ENCODE measurements around the gene LPAR5. TPM values are rescaled to one million over a fixed set of nuclear protein-coding genes. Genes with fewer than 3 reads are reported as not detected.

LPAR5 gene
- total RNA-seq, 1 experiment from 2014 or later: not detected

DNA sequence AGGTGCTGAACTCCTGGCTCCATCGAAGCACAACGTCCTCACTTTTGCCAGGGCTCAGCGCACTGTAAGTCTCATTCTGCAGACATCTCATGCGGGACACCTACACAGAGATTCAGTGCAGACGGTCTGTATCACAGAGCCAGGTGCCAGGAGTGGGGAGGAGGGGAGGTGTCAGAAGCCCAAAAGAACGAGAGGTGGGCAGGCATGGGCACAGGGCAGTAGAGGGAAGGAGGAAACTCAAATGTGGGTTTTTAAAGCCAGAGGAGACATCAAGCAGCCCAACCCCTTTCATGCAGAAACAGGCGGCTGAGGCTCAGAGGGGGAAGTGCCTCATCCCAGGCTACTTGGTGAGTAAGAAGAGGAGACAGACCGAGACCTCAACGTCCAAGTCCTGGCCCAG lies 2.5 kb upstream of the LPAR5 start:
- H3K9me3 ChIP-seq (ENCODE audit: control insufficient read depth, insufficient read depth, low read depth, low read length): no peaks in the 10 kb centered on the region
- ChIA-PET CTCF (no interaction called here), POLR2A (no interaction called here)
- TF ChIP-seq POLR2AphosphoS5 (IDR thresholded peaks at IDR 0.05; ENCODE audit: low read depth, low read length) (no peak), TCF7L2 (IDR thresholded peaks at IDR 0.05; ENCODE audit: low read depth, low read length) (no peak), SIN3A (IDR thresholded peaks at IDR 0.05; ENCODE audit: borderline replicate concordance, insufficient read depth, low read depth, low read length) (no peak), REST (IDR thresholded peaks at IDR 0.05; ENCODE audit: insufficient read depth in 1 of 2, low read depth in 2 of 2, low read length in 1 of 2) (no peak)
- TF ChIP-seq, protein P1, sequence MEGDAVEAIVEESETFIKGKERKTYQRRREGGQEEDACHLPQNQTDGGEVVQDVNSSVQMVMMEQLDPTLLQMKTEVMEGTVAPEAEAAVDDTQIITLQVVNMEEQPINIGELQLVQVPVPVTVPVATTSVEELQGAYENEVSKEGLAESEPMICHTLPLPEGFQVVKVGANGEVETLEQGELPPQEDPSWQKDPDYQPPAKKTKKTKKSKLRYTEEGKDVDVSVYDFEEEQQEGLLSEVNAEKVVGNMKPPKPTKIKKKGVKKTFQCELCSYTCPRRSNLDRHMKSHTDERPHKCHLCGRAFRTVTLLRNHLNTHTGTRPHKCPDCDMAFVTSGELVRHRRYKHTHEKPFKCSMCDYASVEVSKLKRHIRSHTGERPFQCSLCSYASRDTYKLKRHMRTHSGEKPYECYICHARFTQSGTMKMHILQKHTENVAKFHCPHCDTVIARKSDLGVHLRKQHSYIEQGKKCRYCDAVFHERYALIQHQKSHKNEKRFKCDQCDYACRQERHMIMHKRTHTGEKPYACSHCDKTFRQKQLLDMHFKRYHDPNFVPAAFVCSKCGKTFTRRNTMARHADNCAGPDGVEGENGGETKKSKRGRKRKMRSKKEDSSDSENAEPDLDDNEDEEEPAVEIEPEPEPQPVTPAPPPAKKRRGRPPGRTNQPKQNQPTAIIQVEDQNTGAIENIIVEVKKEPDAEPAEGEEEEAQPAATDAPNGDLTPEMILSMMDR (IDR thresholded peaks at IDR 0.05): no peak
- H3K4me1 ChIP-seq (ENCODE audit: control insufficient read depth, insufficient read depth, low read length): no peaks in the 10 kb centered on the region
- no peak overlapping the region for H3K27ac ChIP-seq (ENCODE audit: low read length)
- in situ Hi-C loops (cut with HindIII; ENCODE audit: low pct_unique_long_range_greater_than_20kb, low sequenced_read_pairs) (no loop called here), intact Hi-C loops (cut with micrococcal nuclease; ENCODE audit: unreplicated experiment) (no loop called here)
- BruUV-seq (replicated peaks): no TSS peak
- H3K27me3 ChIP-seq (ENCODE audit: control insufficient read depth, insufficient read depth, low read length): no peaks in the 10 kb centered on the region
- ATAC-seq: no peak
- no peak for DNase-seq (ENCODE audit: low read depth, low spot score)
- H3K36me3 ChIP-seq (ENCODE audit: control insufficient read depth, insufficient read depth, low read length): no peaks in the 10 kb centered on the region
- no peak overlapping the region for H3K4me3 ChIP-seq (ENCODE audit: low read depth in 2 of 2, low read length in 2 of 2)

- Histone ChIP-seq H3K36me3 (ENCODE audit: control insufficient read depth, insufficient read depth, low read length) (no peaks in the 10 kb centered on the region), H3K27ac (ENCODE audit: low read length) (no peak overlapping the region), H3K4me1 (ENCODE audit: control insufficient read depth, insufficient read depth, low read length) (no peaks in the 10 kb centered on the region), H3K27me3 (ENCODE audit: control insufficient read depth, insufficient read depth, low read length) (no peaks in the 10 kb centered on the region), H3K4me3 (ENCODE audit: low read depth in 2 of 2, low read length in 2 of 2) (no peak overlapping the region), H3K9me3 (ENCODE audit: control insufficient read depth, insufficient read depth, low read depth, low read length) (no peaks in the 10 kb centered on the region)
- intact Hi-C loops (cut with micrococcal nuclease; ENCODE audit: unreplicated experiment) (no loop called here), in situ Hi-C loops (cut with HindIII; ENCODE audit: low pct_unique_long_range_greater_than_20kb, low sequenced_read_pairs) (no loop called here)
- no TSS peak for BruUV-seq (replicated peaks)
- ChIA-PET POLR2A (interaction anchor here (0.5 kb wide), 1 partner anchor 54 kb away, joined by 9 read pairs; the partner anchor contains the start of gene ZNF384), CTCF (interaction anchor here (0.6 kb wide), 1 partner anchor 314 kb away, joined by 5 read pairs; no protein-coding TSS in a partner anchor)
- ATAC-seq (no peak), DNase-seq (ENCODE audit: low read depth, low spot score) (no peak)
- TF ChIP-seq, protein P1 (IDR thresholded peaks at IDR 0.05): no peak
- no peak for TF ChIP-seq TCF7L2 (IDR thresholded peaks at IDR 0.05; ENCODE audit: low read depth, low read length)
- TF ChIP-seq SIN3A (IDR thresholded peaks at IDR 0.05; ENCODE audit: borderline replicate concordance, insufficient read depth, low read depth, low read length): no peak
- TF ChIP-seq POLR2AphosphoS5 (IDR thresholded peaks at IDR 0.05; ENCODE audit: low read depth, low read length): no peak
- TF ChIP-seq REST (IDR thresholded peaks at IDR 0.05; ENCODE audit: insufficient read depth in 1 of 2, low read depth in 2 of 2, low read length in 1 of 2): no peak
Measured at GRCh38 chr12:6635375-6635855, 344 bp downstream of the LPAR5 start.
